Ovary (tissue), 9 donors: ENCODE results near the gene ARHGAP33. TPM values are rescaled to one million over a fixed set of nuclear protein-coding genes. Genes with fewer than 3 reads are reported as not detected.

Experiments
- DNase-seq, 5 donors: peaks; one replicate each; pipeline ENCODE4 v3.0.0-alpha.2; 2019 to 2020
- H3K27ac ChIP-seq, 2 donors: fragments of 200-600 bp; one replicate each; pipeline versions ENCODE4 v1.5.1 to v1.8.0; 2019 to 2022
- H3K27me3 ChIP-seq: fragments of 200-600 bp; one replicate; pipeline ENCODE4 v1.8.0; 2022
- H3K36me3 ChIP-seq: fragments of 200-600 bp; sonication (generic); one replicate; pipeline ENCODE4 v1.5.1; 2019
- H3K4me1 ChIP-seq: one replicate; pipeline ENCODE4 v1.8.1; 2013; ENCODE audit warnings: mild to moderate bottlenecking, moderate library complexity; ENCODE audit not compliant: insufficient read depth
- H3K4me3 ChIP-seq: fragments of 200-600 bp; sonication (generic); one replicate; pipeline ENCODE4 v1.5.1; 2017
- H3K9me3 ChIP-seq, 2 donors: fragments of 200-600 bp in 1 of 2; sonication (generic) in 1 of 2; one replicate each; pipeline versions ENCODE4 v1.5.1 to v1.8.1; 2013 to 2019; ENCODE audit warnings: mild to moderate bottlenecking in 1 of 2, moderate library complexity in 1 of 2
- CTCF ChIP-seq, 3 donors: fragments of 450-650 bp in 2 of 3; fragments of 200-600 bp in 1 of 3; IDR thresholded peaks; one replicate each; pipeline versions ENCODE4 v1.5.1 to v1.8.0; 2016 to 2022; ENCODE audit warnings: antibody characterized with exemption in 3 of 3, mild to moderate bottlenecking in 1 of 3
- EP300 ChIP-seq: sonication (generic); formaldehyde crosslinking; IDR thresholded peaks from one replicate; pipeline ENCODE4 v1.6.1; 2017; ENCODE audit warnings: antibody characterized with exemption
- POLR2A ChIP-seq: fragments of 450-650 bp; IDR thresholded peaks from one replicate; pipeline ENCODE4 v1.6.1; 2017; ENCODE audit warnings: antibody characterized with exemption, mild to moderate bottlenecking, moderate library complexity
- WGBS, 3 donors: extraction: QIAGEN DNeasy Blood & Tissue Kit in 1 of 3; methylation state at CpG; one replicate each; pipeline versions ENCODE4 v1.1.5 to v1.1.7; 2013 to 2017; 5-methylcytosine and 5-hydroxymethylcytosine counted together
- intact Hi-C, 4 donors: fragments of 100-400 bp; cut with DNase I; formaldehyde crosslinking; loops; one replicate each; pipeline versions ENCODE4 v1.11.0 to v1.15.1; 2022 to 2023
- polyA plus RNA-seq, 2 donors: library from polyadenylated mRNA; stranded (reverse); fragments of 200-250 nt in 1 of 2; fragments of 350-450 nt in 1 of 2; fragmentation: Illumina TruSeq in 1 of 2; extraction: RNeasy Lipid Tissue Mini Kit (QIAGEN cat#74804) in 1 of 2; gene quantifications; one replicate each; pipeline ENCODE4 v1.2.3, GENCODE V29; 2013 to 2014
- total RNA-seq, 7 donors: library from RNA; depleted of rRNA in 2 of 7; stranded (reverse); fragments of >200 nt in 2 of 7; fragmentation: NEBNext Ultra II Directional in 3 of 7; extraction: Animal tissue kit (Norgen Biotek cat#: 25700) in 3 of 7; gene quantifications; one replicate each; pipeline versions ENCODE4 v1.1.0 to v1.2.4, GENCODE V29; 2016 to 2023
- donor health status: DM: no; HTN: no; CAD: no; lungs with moderate emphysema.
- donor health status: DM: no; HTN: no; CAD: no.
- donor health status: Bipolar disorder and iron deficiency.
- donor health status: DM: yes; HTN: yes; CAD: no.
- donor health status: DM: no; HTN: no; CAD: no.
- donor health status: DM: yes; HTN: yes; CAD: no.

The ARHGAP33 gene
- total and polyA plus RNA-seq, 9 donors, result 0.95 to 52.7 (median 32.7) TPM

GRCh38 chr19:35745328-35746086, 29.9 kb upstream of the ARHGAP33 start, which contains the start of the genes PSENEN and U2AF1L4:
PSENEN (plus strand) TSS chr19:35745651; CDS start chr19:35745931, 280 bp downstream.
U2AF1L4 (minus strand) TSS chr19:35745418; CDS start chr19:35745391, 27 bp downstream.
- Histone ChIP-seq H3K36me3 (no peaks in the 10 kb centered on the region), H3K9me3 (no peaks in the 10 kb centered on the region), H3K4me1 (peaks cover 12% of the 10 kb centered on the region), H3K4me3 (peak within 1 kb of the TSS; percentile 94), H3K27me3 (no peaks in the 10 kb centered on the region), H3K27ac (peak within 1 kb of the TSS; percentile 95 to 100)
- TF ChIP-seq EP300, result no peak
- peak; percentile 2 for TF ChIP-seq POLR2A
- WGBS, 3 donors, result 0 to 1% (median 1%) methylated on average over 35 to 40 of the region's 40 CpGs
- intact Hi-C loops, result no loop called here
- peak; percentile 96 to 98 (median 97) for DNase-seq

GRCh38 chr19:35746087-35746462, 29.3 kb upstream of the ARHGAP33 start:
- Histone ChIP-seq H3K27me3 (no peaks in the 10 kb centered on the region), H3K27ac (no peak overlapping the region), H3K9me3 (no peaks in the 10 kb centered on the region), H3K4me3 (peak overlapping the region; percentile 43), H3K36me3 (no peaks in the 10 kb centered on the region), H3K4me1 (peaks cover 12% of the 10 kb centered on the region)
- TF ChIP-seq CTCF (IDR thresholded peaks at IDR 0.05) (no peak), EP300 (no peak), POLR2A (no peak)
- intact Hi-C loops, result no loop called here
- no peak for DNase-seq
- WGBS, 3 donors, result 0 to 12% (median 4%) methylated on average over 4 of the region's 4 CpGs

GRCh38 chr19:35746531-35746930, 28.8 kb upstream of the ARHGAP33 start:
- intact Hi-C loops, result no loop called here
- no peaks in the 10 kb centered on the region for H3K36me3 ChIP-seq
- WGBS, 3 donors, result 89 to 95% (median 93%) methylated on average over 5 of the region's 5 CpGs
- H3K27me3 ChIP-seq, result no peaks in the 10 kb centered on the region
- peak in 1 of 5 donors; percentile 54 for DNase-seq
- no peaks in the 10 kb centered on the region for H3K9me3 ChIP-seq
- no peak for TF ChIP-seq POLR2A
- no peak for TF ChIP-seq EP300
- TF ChIP-seq CTCF (IDR thresholded peaks at IDR 0.05), result no peak
- no peak overlapping the region for H3K27ac ChIP-seq
- H3K4me3 ChIP-seq, result no peak overlapping the region
- H3K4me1 ChIP-seq, result peaks cover 10% of the 10 kb centered on the region

GRCh38 chr19:35748106-35749020, 27.0 kb upstream of the ARHGAP33 start, which contains the start of gene LIN37:
LIN37 (plus strand) TSS chr19:35748576; CDS start chr19:35748725, 149 bp downstream.
- H3K9me3 ChIP-seq, result no peaks in the 10 kb centered on the region
- H3K4me3 ChIP-seq, result peak within 1 kb of the TSS; percentile 74
- peaks cover 10% of the 10 kb centered on the region for H3K4me1 ChIP-seq
- peak; percentile 98 to 99 (median 98) for DNase-seq
- no peaks in the 10 kb centered on the region for H3K36me3 ChIP-seq
- TF ChIP-seq EP300, result no peak
- peak; percentile 94 for TF ChIP-seq POLR2A
- TF ChIP-seq CTCF (IDR thresholded peaks at IDR 0.05), result peak; percentile 9 to 55 (median 19)
- intact Hi-C loops, result no loop called here
- 1% methylated on average over 45 of the region's 45 CpGs for WGBS, 3 donors
- no peaks in the 10 kb centered on the region for H3K27me3 ChIP-seq
- H3K27ac ChIP-seq, result peak within 1 kb of the TSS; percentile 8 to 74
